RPMI8226 (cell line): ENCODE data around the gene PHLDA1.

ENCODE experiments used
- DNase-seq: peaks from one replicate; pipeline ENCODE4 v3.0.0-alpha.2; 2015

The PHLDA1 gene

GRCh38 chr12:76037130-76038103 is 5.8 kb upstream of the PHLDA1 start:
- DNase-seq: peak; percentile 69

- no peak for DNase-seq
Measured at GRCh38 chr12:76035045-76035444, 3.5 kb upstream of the PHLDA1 start.

GRCh38 chr12:76033081-76034011 is 1.8 kb upstream of the PHLDA1 start:
- no peak for DNase-seq

- peak; percentile 45 for DNase-seq
Measured at GRCh38 chr12:76032043-76032981, 736 bp upstream of the PHLDA1 start.

- DNase-seq: no peak
Measured at GRCh38 chr12:76031081-76031413, 529 bp downstream of the PHLDA1 start.

- peak; percentile 57 for DNase-seq
Measured at GRCh38 chr12:76030341-76031080, 1.1 kb downstream of the PHLDA1 start.

- no peak for DNase-seq
Measured at GRCh38 chr12:76029982-76030340, 1.6 kb downstream of the PHLDA1 start.

- no peak for DNase-seq
Measured at GRCh38 chr12:76028571-76029277, 2.9 kb downstream of the PHLDA1 start.

- DNase-seq: no peak
Measured at GRCh38 chr12:76026643-76027063, 4.9 kb downstream of the PHLDA1 start.

GRCh38 chr12:76025601-76026575 is 5.7 kb downstream of the PHLDA1 start:
- no peak for DNase-seq

- DNase-seq: no peak
Measured at GRCh38 chr12:76024942-76025600, 6.5 kb downstream of the PHLDA1 start.

GRCh38 chr12:76024102-76024781 is 7.3 kb downstream of the PHLDA1 start:
- DNase-seq: no peak

GRCh38 chr12:76023069-76023690 is 8.4 kb downstream of the PHLDA1 start:
- DNase-seq: no peak

- DNase-seq: no peak
Measured at GRCh38 chr12:76022506-76022905, 9.1 kb downstream of the PHLDA1 start.

- DNase-seq: no peak
Measured at GRCh38 chr12:76020731-76021672, 10.6 kb downstream of the PHLDA1 start.

GRCh38 chr12:76020281-76020680 is 11.3 kb downstream of the PHLDA1 start:
- no peak for DNase-seq

- no peak for DNase-seq
Measured at GRCh38 chr12:76018672-76019071, 12.9 kb downstream of the PHLDA1 start.
